Endodermal cell (in vitro differentiated cells): ENCODE measurements around the gene PRXL2B. TPM values are rescaled to one million over a fixed set of nuclear protein-coding genes. Genes with fewer than 3 reads are reported as not detected.

Experiments used
- DNase-seq: peaks from one replicate; pipeline ENCODE4 v3.0.0-alpha.2; 2017
- H3K27ac ChIP-seq: 2 replicates; pipeline ENCODE4 v1.5.1; 2013; ENCODE audit warnings: mild to moderate bottlenecking, low read depth, low read length, moderate library complexity
- H3K27me3 ChIP-seq: 2 replicates; pipeline ENCODE4 v1.6.1; 2013; ENCODE audit warnings: mild to moderate bottlenecking, low read length, moderate library complexity; ENCODE audit not compliant: insufficient read depth, control insufficient read depth, poor library complexity, severe bottlenecking
- H3K36me3 ChIP-seq: 2 replicates; pipeline ENCODE4 v1.7.0; 2013; ENCODE audit warnings: mild to moderate bottlenecking, low read length, moderate library complexity; ENCODE audit not compliant: control insufficient read depth, insufficient read depth
- H3K4me1 ChIP-seq: one replicate; pipeline ENCODE4 v1.7.0; 2013; ENCODE audit warnings: low read length; ENCODE audit not compliant: control insufficient read depth, insufficient read depth
- H3K4me3 ChIP-seq: 2 replicates; pipeline ENCODE4 v1.5.1; 2013; ENCODE audit warnings: mild to moderate bottlenecking, low read length, moderate library complexity
- H3K9ac ChIP-seq: 2 replicates; pipeline ENCODE4 v1.6.1; 2013; ENCODE audit warnings: mild to moderate bottlenecking, low read length, moderate library complexity; ENCODE audit not compliant: poor library complexity, severe bottlenecking; ENCODE audit errors: extremely low read depth
- H3K9me3 ChIP-seq: 2 replicates; pipeline ENCODE4 v1.6.1; 2013; ENCODE audit warnings: mild to moderate bottlenecking, low read length, moderate library complexity; ENCODE audit not compliant: control insufficient read depth
- H3K27ac Mint-ChIP-seq: 2 replicates; pipeline ENCODE4 v1.8.0; 2020; ENCODE audit warnings: mixed read lengths
- H3K27me3 Mint-ChIP-seq: 2 replicates; pipeline ENCODE4 v1.8.0; 2021; ENCODE audit warnings: mild to moderate bottlenecking, mixed read lengths; ENCODE audit not compliant: insufficient read depth
- H3K36me3 Mint-ChIP-seq: 2 replicates; pipeline ENCODE4 v1.8.0; 2020; ENCODE audit warnings: low read depth, mixed read lengths
- H3K4me1 Mint-ChIP-seq: 2 replicates; pipeline ENCODE4 v1.8.0; 2020; ENCODE audit warnings: mixed read lengths
- H3K4me3 Mint-ChIP-seq: 2 replicates; pipeline ENCODE4 v1.8.0; 2020; ENCODE audit warnings: mild to moderate bottlenecking, moderate library complexity, mixed read lengths
- H3K9me3 Mint-ChIP-seq: 2 replicates; pipeline ENCODE4 v1.8.0; 2020; ENCODE audit warnings: mild to moderate bottlenecking, mixed read lengths
- CTCF ChIP-seq: fragments of 200-600 bp; sonication (generic); conservative IDR thresholded peaks from 2 replicates; pipeline ENCODE4 v1.5.0; 2021; ENCODE audit warnings: antibody characterized with exemption, mild to moderate bottlenecking
- WGBS, 2 experiments: methylation state at CpG; one replicate each; pipeline versions ENCODE4 v1.1.5 to v1.1.7; 2013; ENCODE audit warnings: missing lambda C conversion rate in 2 of 2, mixed read lengths in 1 of 2; ENCODE audit not compliant: insufficient coverage in 1 of 2, insufficient read length in 1 of 2; 5-methylcytosine and 5-hydroxymethylcytosine counted together
- total RNA-seq, 2 donors: library from RNA; stranded (reverse); fragmentation: NEBNext Ultra II Directional in 1 of 2; extraction: Animal tissue kit (Norgen Biotek cat#: 25700) in 1 of 2; gene quantifications; 2 replicates in 1 of 2; 3 replicates in 1 of 2; pipeline ENCODE4 v1.2.1, GENCODE V29; 2021

Gene PRXL2B
- total RNA-seq, 2 donors from 2014 or later = 33.4 to 34.4 TPM

GRCh38 chr1:2597441-2598328, 11.1 kb downstream of the PRXL2B start:
- H3K4me1 ChIP-seq = no peaks in the 10 kb centered on the region
- peaks cover under 1% of the 10 kb centered on the region for H3K27me3 Mint-ChIP-seq
- no peak for TF ChIP-seq CTCF
- H3K9ac ChIP-seq = no peak overlapping the region
- peak; percentile 42 for DNase-seq
- no peak overlapping the region for H3K27ac Mint-ChIP-seq
- WGBS, 2 experiments = 83 to 84% methylated on average over 30 to 34 of the region's 34 CpGs
- H3K9me3 Mint-ChIP-seq = peaks cover 7% of the 10 kb centered on the region
- no peak overlapping the region for H3K4me3 ChIP-seq
- peaks cover 2% of the 10 kb centered on the region for H3K4me1 Mint-ChIP-seq
- no peaks in the 10 kb centered on the region for H3K36me3 ChIP-seq
- H3K36me3 Mint-ChIP-seq = no peaks in the 10 kb centered on the region
- no peaks in the 10 kb centered on the region for H3K9me3 ChIP-seq
- no peaks in the 10 kb centered on the region for H3K27me3 ChIP-seq
- no peak overlapping the region for H3K4me3 Mint-ChIP-seq
- no peak overlapping the region for H3K27ac ChIP-seq

- H3K9ac ChIP-seq = no peak overlapping the region
- no peaks in the 10 kb centered on the region for H3K27me3 ChIP-seq
These were observed 11.9 kb downstream of the PRXL2B start for GRCh38 chr1:2598329-2598931.

More at GRCh38 chr1:2598329-2598931, 11.9 kb downstream of the PRXL2B start:
- H3K4me3 Mint-ChIP-seq = no peak overlapping the region
- peak; percentile 40 for DNase-seq
- no peaks in the 10 kb centered on the region for H3K36me3 Mint-ChIP-seq
- WGBS, 2 experiments = 77 to 100% methylated on average over 1 to 3 of the region's 3 CpGs
- TF ChIP-seq CTCF = peak; percentile 30
- peaks cover 2% of the 10 kb centered on the region for H3K4me1 Mint-ChIP-seq
- no peak overlapping the region for H3K27ac Mint-ChIP-seq
- no peaks in the 10 kb centered on the region for H3K4me1 ChIP-seq
- H3K4me3 ChIP-seq = no peak overlapping the region
- peaks cover 2% of the 10 kb centered on the region for H3K27me3 Mint-ChIP-seq
- no peak overlapping the region for H3K27ac ChIP-seq
- H3K9me3 Mint-ChIP-seq = peaks cover 7% of the 10 kb centered on the region
- H3K9me3 ChIP-seq = no peaks in the 10 kb centered on the region
- no peaks in the 10 kb centered on the region for H3K36me3 ChIP-seq
